GM12891 (cell line): ENCODE results near the gene MYLK.

Source experiments
- PAX5 ChIP-seq: IDR thresholded peaks from 2 replicates; pipeline ENCODE4 v1.6.1; 2011; ENCODE audit warnings: low read length, moderate library complexity, mild to moderate bottlenecking; ENCODE audit not compliant: insufficient read depth, severe bottlenecking
- POLR2A ChIP-seq: IDR thresholded peaks from 2 replicates; pipeline ENCODE4 v1.6.1; 2011; ENCODE audit warnings: low read depth, low read length, control low read depth
- POLR2AphosphoS5 ChIP-seq: IDR thresholded peaks from 2 replicates; pipeline ENCODE4 v1.6.1; 2011; ENCODE audit warnings: low read depth, low read length, control low read depth
- SPI1 ChIP-seq: IDR thresholded peaks from 2 replicates; pipeline ENCODE4 v1.6.1; 2011; ENCODE audit warnings: low read depth, low read length, control low read depth
- TAF1 ChIP-seq: IDR thresholded peaks from 2 replicates; pipeline ENCODE4 v1.6.1; 2011; ENCODE audit warnings: low read depth, low read length, control low read depth

DNA sequence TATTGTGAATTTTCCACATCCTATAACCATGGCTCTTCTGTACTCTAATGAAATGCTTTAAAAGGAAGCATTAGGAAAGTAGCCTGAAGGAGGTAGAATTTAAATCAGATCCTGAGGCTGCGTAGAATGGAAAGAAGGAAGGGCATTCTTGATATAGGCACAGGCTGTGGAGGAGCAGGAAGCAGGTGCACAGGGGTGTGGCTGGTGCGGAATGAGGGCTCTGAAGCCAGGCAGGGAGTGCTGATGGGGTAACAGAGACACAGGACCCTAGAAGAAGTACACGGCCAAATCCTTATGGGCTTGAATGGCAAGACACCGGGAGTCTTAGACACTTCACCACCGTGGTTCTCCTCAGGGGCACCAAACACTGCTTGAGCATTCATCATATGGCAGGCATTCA is 97.0 kb downstream of the MYLK start:
- TF ChIP-seq POLR2AphosphoS5 (no peak), POLR2A (no peak), SPI1 (no peak), PAX5 (no peak), TAF1 (no peak)
